ENCODE results near the gene TSSC4. TPM values are rescaled to one million over a fixed set of nuclear protein-coding genes. Genes with fewer than 3 reads are reported as not detected.

Gene TSSC4
- total RNA-seq, 1 donor, result 29.7 TPM

GRCh38 chr11:2388431-2389376, 11.8 kb upstream of the TSSC4 start:
- H3K4me3 ChIP-seq (ENCODE audit: low read length), result no peak overlapping the region
- H3K9me3 ChIP-seq (ENCODE audit: low read depth, low read length), result no peaks in the 10 kb centered on the region
- no peaks in the 10 kb centered on the region for H3K27me3 ChIP-seq (ENCODE audit: insufficient read depth, low read length)
- peaks cover 66% of the 10 kb centered on the region for H3K4me1 ChIP-seq (ENCODE audit: insufficient read depth, low read length)

- Histone ChIP-seq H3K27me3 (ENCODE audit: insufficient read depth, low read length) (no peaks in the 10 kb centered on the region), H3K4me1 (ENCODE audit: insufficient read depth, low read length) (peaks cover 66% of the 10 kb centered on the region), H3K9me3 (ENCODE audit: low read depth, low read length) (no peaks in the 10 kb centered on the region), H3K4me3 (ENCODE audit: low read length) (no peak overlapping the region)
These were observed 11.0 kb upstream of the TSSC4 start for GRCh38 chr11:2389377-2390026.

DNA sequence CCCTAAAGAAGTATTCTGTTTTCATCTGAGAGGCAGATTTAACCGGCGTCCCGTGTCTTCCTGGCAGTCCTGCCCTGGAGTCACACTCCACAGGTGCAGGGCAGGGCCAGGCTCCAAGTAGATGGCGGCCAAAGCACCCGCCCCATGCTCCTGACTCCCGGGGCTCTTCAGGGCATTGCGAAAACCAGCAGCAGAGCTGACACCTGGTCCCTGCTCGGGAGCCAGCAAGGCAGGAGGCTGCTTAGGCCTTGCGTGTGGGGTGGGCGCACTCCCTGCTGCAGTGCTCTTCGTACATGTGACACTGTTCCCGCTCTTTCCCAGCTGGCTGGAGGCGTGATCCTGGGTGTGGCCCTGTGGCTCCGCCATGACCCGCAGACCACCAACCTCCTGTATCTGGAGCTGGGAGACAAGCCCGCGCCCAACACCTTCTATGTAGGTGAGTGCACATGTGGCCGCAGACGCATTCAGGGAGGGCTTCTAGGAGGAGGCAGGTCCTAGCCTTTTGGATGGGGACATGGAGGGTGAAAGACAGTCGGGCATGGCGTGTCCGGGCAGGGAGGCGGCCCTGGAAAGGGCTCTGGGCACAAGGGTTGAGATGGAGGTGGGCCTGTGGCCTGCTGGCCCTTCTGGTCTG, 10.3 kb upstream of the TSSC4 start:
- Histone ChIP-seq H3K4me1 (ENCODE audit: insufficient read depth, low read length) (peaks cover 61% of the 10 kb centered on the region), H3K4me3 (ENCODE audit: low read length) (no peak overlapping the region), H3K27me3 (ENCODE audit: insufficient read depth, low read length) (no peaks in the 10 kb centered on the region), H3K9me3 (ENCODE audit: low read depth, low read length) (no peaks in the 10 kb centered on the region)

DNA sequence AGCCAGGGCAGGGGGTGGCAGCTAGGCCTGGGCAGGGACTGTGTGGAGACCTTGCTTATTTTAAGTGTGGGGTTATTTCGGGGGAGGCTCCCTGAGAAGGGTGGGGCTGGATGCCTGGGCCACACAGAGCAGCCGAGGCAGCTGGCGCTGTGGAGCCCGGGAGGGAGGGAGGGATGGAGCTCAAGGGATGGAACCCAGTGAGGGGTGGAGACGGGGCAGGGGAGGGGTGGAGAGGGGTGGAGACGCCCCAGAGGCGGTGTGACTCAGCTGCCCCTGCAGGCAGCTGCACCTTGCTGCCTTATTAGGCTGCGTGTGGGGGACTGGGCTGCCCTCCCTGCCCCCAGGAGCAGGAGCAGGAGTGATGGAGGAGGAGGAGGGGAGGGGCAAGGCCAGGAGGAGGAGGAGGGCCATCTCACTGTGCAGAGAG, 9.8 kb upstream of the TSSC4 start:
- Histone ChIP-seq H3K4me1 (ENCODE audit: insufficient read depth, low read length) (peaks cover 56% of the 10 kb centered on the region), H3K27me3 (ENCODE audit: insufficient read depth, low read length) (no peaks in the 10 kb centered on the region)

DNA sequence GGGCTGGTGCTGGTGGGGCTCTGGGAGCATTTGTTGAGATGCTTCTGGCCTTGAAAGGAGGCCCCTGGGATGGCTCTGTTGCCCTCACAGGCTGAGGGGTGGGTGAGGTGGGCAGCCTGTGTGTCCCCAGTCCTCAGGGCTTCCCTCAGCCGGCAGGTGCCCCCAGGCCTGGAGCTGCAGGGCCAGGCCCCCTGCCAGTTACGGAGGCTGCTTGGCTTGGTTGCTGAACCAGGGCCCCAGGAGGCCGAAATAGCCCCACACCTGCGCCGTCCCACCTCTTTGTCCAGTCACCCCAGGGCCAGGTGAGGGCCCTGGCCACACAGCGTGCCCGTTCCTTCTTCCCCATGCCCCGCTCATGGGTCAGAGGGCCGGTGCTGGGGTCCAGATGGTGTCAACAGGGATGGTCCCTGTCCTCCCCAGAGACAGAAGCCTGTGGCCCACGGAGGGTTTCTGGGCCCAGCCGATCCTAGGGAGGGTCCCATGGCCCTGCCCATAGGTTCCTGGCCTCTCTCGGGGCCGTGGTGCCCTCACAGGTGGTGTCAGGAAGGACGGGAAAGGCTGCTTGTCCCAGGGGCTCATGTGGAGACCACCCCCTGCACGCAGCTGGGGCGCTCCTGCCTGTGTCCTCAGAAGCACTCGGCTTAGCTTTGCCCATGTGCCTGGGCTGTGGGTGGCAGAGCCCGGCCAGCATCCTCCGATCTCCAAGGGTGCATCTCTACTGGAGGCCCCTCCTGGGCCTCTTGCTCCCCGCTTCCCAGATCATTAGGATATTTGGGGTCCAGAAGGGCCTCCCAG, 9.2 kb upstream of the TSSC4 start:
- no peaks in the 10 kb centered on the region for H3K27me3 ChIP-seq (ENCODE audit: insufficient read depth, low read length)
- H3K9me3 ChIP-seq (ENCODE audit: low read depth, low read length), result no peaks in the 10 kb centered on the region
- H3K4me3 ChIP-seq (ENCODE audit: low read length), result no peak overlapping the region
- peaks cover 49% of the 10 kb centered on the region for H3K4me1 ChIP-seq (ENCODE audit: insufficient read depth, low read length)

More for the DNA sequence above, 9.8 kb upstream of the TSSC4 start:
- Histone ChIP-seq H3K4me3 (ENCODE audit: low read length) (no peak overlapping the region), H3K9me3 (ENCODE audit: low read depth, low read length) (no peaks in the 10 kb centered on the region)

GRCh38 chr11:2392241-2392959, 8.2 kb upstream of the TSSC4 start:
- H3K4me1 ChIP-seq (ENCODE audit: insufficient read depth, low read length), result peaks cover 39% of the 10 kb centered on the region
- H3K27me3 ChIP-seq (ENCODE audit: insufficient read depth, low read length), result no peaks in the 10 kb centered on the region
- H3K9me3 ChIP-seq (ENCODE audit: low read depth, low read length), result no peaks in the 10 kb centered on the region
- no peak overlapping the region for H3K4me3 ChIP-seq (ENCODE audit: low read length)

DNA sequence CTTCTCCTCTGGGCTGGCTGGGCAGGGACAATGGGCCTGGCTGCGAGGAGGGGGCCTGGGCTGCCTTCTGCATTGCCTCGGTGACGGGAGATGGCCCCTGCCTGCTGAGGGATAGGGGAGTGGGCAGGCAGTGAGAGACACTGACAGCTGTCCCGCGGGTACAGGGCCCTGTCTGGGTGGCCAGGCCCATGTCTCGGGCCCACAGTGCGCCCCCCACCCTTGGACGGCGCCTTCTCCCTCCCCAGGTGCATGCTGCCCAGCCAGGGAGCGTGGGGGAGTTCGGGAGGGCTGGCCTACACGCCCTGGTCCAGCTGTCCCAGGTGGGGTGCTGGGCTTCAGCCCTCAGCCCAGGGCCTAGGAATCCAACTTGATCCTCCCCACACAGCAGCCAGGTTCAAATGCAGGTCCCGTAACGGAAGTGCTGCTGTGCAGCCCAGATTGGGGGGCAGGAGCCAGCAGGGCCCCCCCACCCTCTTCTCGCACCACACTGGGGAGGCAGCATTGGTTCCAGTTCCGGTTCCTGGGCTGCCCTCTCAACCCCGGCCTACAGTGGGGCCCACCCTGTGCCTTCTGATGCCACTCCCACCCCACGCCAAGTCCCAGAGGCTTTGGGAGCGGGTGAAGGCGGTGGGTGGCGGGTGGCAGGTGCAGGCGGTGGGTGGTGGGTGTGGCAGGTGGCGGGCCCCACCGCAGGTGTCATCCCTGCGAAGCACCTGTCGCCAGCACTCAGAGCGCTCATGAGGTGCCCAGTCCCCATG, 7.3 kb upstream of the TSSC4 start:
- Histone ChIP-seq H3K27me3 (ENCODE audit: insufficient read depth, low read length) (no peaks in the 10 kb centered on the region), H3K4me1 (ENCODE audit: insufficient read depth, low read length) (peaks cover 30% of the 10 kb centered on the region), H3K4me3 (ENCODE audit: low read length) (no peak overlapping the region), H3K9me3 (ENCODE audit: low read depth, low read length) (no peaks in the 10 kb centered on the region)

DNA sequence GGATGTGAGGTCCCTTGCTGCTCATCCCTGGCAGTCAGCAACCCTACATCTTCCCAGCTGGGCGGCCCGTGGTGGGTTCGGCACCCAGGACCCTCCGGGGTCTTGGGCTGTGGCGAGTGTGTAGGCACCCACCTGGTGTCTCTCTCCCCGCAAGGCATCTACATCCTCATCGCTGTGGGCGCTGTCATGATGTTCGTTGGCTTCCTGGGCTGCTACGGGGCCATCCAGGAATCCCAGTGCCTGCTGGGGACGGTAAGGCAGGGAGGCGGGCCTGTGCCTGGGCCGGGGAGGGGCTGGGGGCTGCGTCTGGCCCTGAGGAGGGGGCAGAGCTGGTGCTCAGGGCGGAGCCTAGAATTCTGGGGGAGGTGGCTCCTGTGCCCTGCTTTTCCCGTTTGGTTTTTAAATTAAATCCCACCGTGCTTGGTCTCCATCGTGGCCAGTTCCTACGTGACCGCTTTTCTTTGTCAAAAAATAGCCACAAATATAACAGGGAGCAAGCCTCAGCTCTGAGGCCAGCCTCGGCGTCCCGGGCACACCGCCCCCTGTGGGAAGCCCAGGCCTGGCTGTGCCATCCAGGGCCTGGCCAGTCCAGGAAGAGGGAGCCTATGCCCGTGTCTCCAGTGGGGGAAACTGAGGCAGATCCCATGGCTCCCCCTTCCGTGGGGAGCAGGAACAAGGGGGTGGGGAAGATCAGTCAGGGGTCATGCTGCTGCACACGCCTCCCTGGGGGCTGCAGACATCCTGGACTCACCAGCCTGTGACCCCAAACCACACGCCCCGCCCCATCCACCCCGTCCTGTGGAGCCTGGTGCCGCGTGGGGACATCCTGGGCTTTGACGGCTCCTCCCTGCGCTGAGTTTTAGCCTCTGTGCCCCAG, 6.4 kb upstream of the TSSC4 start:
- Histone ChIP-seq H3K27me3 (ENCODE audit: insufficient read depth, low read length) (no peaks in the 10 kb centered on the region), H3K4me1 (ENCODE audit: insufficient read depth, low read length) (peaks cover 27% of the 10 kb centered on the region), H3K4me3 (ENCODE audit: low read length) (no peak overlapping the region), H3K9me3 (ENCODE audit: low read depth, low read length) (no peaks in the 10 kb centered on the region)

- Histone ChIP-seq H3K27me3 (ENCODE audit: insufficient read depth, low read length) (no peaks in the 10 kb centered on the region), H3K9me3 (ENCODE audit: low read depth, low read length) (no peaks in the 10 kb centered on the region), H3K4me1 (ENCODE audit: insufficient read depth, low read length) (peaks cover 27% of the 10 kb centered on the region), H3K4me3 (ENCODE audit: low read length) (no peak overlapping the region)
These were observed 5.8 kb upstream of the TSSC4 start for GRCh38 chr11:2394818-2395105.

DNA sequence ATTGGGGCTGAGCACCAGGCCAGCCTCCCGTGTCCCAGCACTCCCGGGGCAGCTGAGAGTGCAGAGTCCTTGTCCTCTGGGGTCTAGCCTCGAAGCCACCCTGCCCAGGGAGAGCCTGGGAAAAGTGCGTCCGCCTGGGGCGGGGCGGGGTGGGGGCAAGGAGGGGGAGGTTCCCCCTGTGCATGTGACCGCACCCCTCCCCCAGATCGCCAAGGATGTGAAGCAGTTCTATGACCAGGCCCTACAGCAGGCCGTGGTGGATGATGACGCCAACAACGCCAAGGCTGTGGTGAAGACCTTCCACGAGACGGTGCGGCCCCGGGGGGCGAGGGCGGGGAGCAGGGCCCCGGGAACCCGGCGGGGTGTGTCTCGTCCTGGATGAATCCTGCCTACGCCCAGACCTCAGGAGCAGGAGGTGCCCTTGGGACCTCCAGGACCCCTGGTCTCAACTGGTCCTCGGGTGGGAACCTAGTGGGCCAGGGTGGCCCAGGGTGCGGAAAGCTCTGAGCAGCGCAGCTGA, 5.3 kb upstream of the TSSC4 start:
- H3K4me1 ChIP-seq (ENCODE audit: insufficient read depth, low read length), result peaks cover 23% of the 10 kb centered on the region
- H3K9me3 ChIP-seq (ENCODE audit: low read depth, low read length), result no peaks in the 10 kb centered on the region
- no peaks in the 10 kb centered on the region for H3K27me3 ChIP-seq (ENCODE audit: insufficient read depth, low read length)
- H3K4me3 ChIP-seq (ENCODE audit: low read length), result no peak overlapping the region

DNA sequence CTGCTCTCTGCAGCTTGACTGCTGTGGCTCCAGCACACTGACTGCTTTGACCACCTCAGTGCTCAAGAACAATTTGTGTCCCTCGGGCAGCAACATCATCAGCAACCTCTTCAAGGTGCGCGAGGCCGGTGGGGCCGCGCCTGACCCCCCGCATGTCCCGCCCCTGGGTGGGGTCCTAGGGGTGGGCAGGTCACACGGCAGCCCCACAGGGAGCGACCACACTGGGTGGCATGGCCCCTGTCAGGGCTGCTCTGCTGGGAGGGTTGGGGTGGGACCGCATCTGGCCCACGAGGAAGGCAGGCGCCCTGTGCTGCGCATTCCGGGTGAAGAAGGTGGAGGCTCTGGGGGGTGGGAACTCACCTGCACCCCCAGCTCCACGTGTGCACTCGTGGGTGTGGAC, 4.7 kb upstream of the TSSC4 start:
- Histone ChIP-seq H3K27me3 (ENCODE audit: insufficient read depth, low read length) (no peaks in the 10 kb centered on the region), H3K4me3 (ENCODE audit: low read length) (no peak overlapping the region), H3K9me3 (ENCODE audit: low read depth, low read length) (no peaks in the 10 kb centered on the region), H3K4me1 (ENCODE audit: insufficient read depth, low read length) (peaks cover 20% of the 10 kb centered on the region)

GRCh38 chr11:2396471-2396870, 4.1 kb upstream of the TSSC4 start:
- H3K4me1 ChIP-seq (ENCODE audit: insufficient read depth, low read length), result peaks cover 26% of the 10 kb centered on the region
- no peaks in the 10 kb centered on the region for H3K27me3 ChIP-seq (ENCODE audit: insufficient read depth, low read length)
- H3K4me3 ChIP-seq (ENCODE audit: low read length), result no peak overlapping the region
- no peaks in the 10 kb centered on the region for H3K9me3 ChIP-seq (ENCODE audit: low read depth, low read length)

DNA sequence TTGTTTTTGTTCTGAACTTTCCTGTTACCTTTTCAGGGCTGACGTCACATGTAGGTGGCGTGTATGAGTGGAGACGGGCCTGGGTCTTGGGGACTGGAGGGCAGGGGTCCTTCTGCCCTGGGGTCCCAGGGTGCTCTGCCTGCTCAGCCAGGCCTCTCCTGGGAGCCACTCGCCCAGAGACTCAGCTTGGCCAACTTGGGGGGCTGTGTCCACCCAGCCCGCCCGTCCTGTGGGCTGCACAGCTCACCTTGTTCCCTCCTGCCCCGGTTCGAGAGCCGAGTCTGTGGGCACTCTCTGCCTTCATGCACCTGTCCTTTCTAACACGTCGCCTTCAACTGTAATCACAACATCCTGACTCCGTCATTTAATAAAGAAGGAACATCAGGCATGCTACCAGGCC, 3.5 kb upstream of the TSSC4 start:
- Histone ChIP-seq H3K27me3 (ENCODE audit: insufficient read depth, low read length) (no peaks in the 10 kb centered on the region), H3K9me3 (ENCODE audit: low read depth, low read length) (no peaks in the 10 kb centered on the region), H3K4me3 (ENCODE audit: low read length) (no peak overlapping the region), H3K4me1 (ENCODE audit: insufficient read depth, low read length) (peaks cover 31% of the 10 kb centered on the region)

All from mononuclear cell (primary cell).